COLO829 (cell line): ENCODE data around the gene FAM107A.
"Not testable (repeated sequence)": the region's sequence is repeated elsewhere in the genome, so short reads cannot be mapped to it uniquely, and the experiment has no call there.

ENCODE experiments used
- DNase-seq: peaks from one replicate; pipeline ENCODE4 v3.0.0; 2012; ENCODE audit warnings: low spot score

The FAM107A gene

GRCh38 chr3:58536501-58537411 lies 40.4 kb downstream of the FAM107A start, which contains the start of gene ACOX2:
TSS of gene ACOX2 (minus strand) at chr3:58537190. CDS start at chr3:58535106, 2,084 bp downstream.
- DNase-seq: no peak

- no peak for DNase-seq
Measured at GRCh38 chr3:58535531-58536500, 41.4 kb downstream of the FAM107A start.

GRCh38 chr3:58534592-58535494 lies 42.3 kb downstream of the FAM107A start:
- DNase-seq: no peak

GRCh38 chr3:58532794-58533220 lies 44.4 kb downstream of the FAM107A start:
- peak; percentile 90 for DNase-seq

GRCh38 chr3:58531956-58532355 lies 45.2 kb downstream of the FAM107A start:
- DNase-seq: peak; percentile 48

- DNase-seq: no peak
Measured at GRCh38 chr3:58531555-58531954, 45.6 kb downstream of the FAM107A start.

GRCh38 chr3:58530354-58530865 lies 46.8 kb downstream of the FAM107A start:
- no peak for DNase-seq

- no peak for DNase-seq
Measured at GRCh38 chr3:58529516-58530353, 47.5 kb downstream of the FAM107A start.

- peak; percentile 84 for DNase-seq
Measured at GRCh38 chr3:58528629-58529028, 48.6 kb downstream of the FAM107A start.

GRCh38 chr3:58527440-58527839 lies 49.8 kb downstream of the FAM107A start:
- not testable (repeated sequence) for DNase-seq

- DNase-seq: peak; percentile 97
Measured at GRCh38 chr3:58526515-58526957, 50.7 kb downstream of the FAM107A start.

GRCh38 chr3:58524326-58524888 lies 52.8 kb downstream of the FAM107A start:
- DNase-seq: no peak

- DNase-seq: no peak
Measured at GRCh38 chr3:58522759-58523425, 54.3 kb downstream of the FAM107A start.

GRCh38 chr3:58521917-58522631 lies 55.1 kb downstream of the FAM107A start:
- DNase-seq: no peak

- DNase-seq: no peak
Measured at GRCh38 chr3:58521336-58521670, 55.9 kb downstream of the FAM107A start.

GRCh38 chr3:58520403-58521335 lies 56.5 kb downstream of the FAM107A start:
- DNase-seq: no peak

- no peak for DNase-seq
Measured at GRCh38 chr3:58519668-58520402, 57.4 kb downstream of the FAM107A start.
